ENCODE results near the gene CDK18. TPM values are rescaled to one million over a fixed set of nuclear protein-coding genes. Genes with fewer than 3 reads are reported as not detected.

Gene CDK18
- total RNA-seq, 1 donor from 2014 or later = 26.4 TPM

DNA sequence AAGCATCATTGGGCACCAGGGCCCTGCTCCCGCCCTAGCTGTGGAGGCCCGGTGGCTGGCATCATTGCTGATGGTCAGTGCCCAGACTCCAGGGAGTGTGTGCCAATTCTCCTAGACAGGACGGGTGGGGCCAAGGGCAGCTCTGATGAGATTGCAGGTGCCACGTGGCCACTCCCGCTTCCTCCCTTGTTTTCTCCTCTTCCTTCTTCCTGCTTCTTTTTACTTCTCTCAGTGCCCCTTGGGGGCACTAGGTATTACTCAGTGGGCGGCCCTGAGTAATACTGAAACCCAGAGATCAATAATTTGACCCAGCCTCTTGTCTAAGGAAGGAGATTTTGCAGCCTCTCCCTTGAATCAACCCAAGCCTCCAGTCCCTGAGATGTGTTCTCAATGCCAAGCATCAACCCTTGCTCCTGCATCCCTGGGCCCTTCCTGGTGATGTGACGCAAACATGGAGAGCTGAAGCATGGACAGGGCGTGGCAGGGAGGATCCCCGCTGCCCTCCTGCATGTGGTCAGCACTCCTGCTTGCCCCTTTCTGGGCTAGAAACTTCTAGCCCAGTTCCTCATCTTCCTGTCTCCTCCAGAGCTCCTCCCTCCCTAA lies 32.4 kb downstream of the CDK18 start:
- Mint-ChIP-seq H3K27me3 (ENCODE audit: low read depth) (peaks cover 23% of the 10 kb centered on the region), H3K4me1 (no peaks in the 10 kb centered on the region), H3K27ac (ENCODE audit: unreplicated experiment) (no peak overlapping the region)

GRCh38 chr1:205537386-205538018 lies 33.0 kb downstream of the CDK18 start:
- H3K27ac Mint-ChIP-seq (ENCODE audit: unreplicated experiment) = peak overlapping the region; percentile 81
- TF ChIP-seq, protein P1, sequence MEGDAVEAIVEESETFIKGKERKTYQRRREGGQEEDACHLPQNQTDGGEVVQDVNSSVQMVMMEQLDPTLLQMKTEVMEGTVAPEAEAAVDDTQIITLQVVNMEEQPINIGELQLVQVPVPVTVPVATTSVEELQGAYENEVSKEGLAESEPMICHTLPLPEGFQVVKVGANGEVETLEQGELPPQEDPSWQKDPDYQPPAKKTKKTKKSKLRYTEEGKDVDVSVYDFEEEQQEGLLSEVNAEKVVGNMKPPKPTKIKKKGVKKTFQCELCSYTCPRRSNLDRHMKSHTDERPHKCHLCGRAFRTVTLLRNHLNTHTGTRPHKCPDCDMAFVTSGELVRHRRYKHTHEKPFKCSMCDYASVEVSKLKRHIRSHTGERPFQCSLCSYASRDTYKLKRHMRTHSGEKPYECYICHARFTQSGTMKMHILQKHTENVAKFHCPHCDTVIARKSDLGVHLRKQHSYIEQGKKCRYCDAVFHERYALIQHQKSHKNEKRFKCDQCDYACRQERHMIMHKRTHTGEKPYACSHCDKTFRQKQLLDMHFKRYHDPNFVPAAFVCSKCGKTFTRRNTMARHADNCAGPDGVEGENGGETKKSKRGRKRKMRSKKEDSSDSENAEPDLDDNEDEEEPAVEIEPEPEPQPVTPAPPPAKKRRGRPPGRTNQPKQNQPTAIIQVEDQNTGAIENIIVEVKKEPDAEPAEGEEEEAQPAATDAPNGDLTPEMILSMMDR (conservative IDR thresholded peaks at IDR 0.05) = no peak
- no peaks in the 10 kb centered on the region for H3K4me1 Mint-ChIP-seq
- peaks cover 29% of the 10 kb centered on the region for H3K27me3 Mint-ChIP-seq (ENCODE audit: low read depth)
- no peaks in the 10 kb centered on the region for H3K36me3 Mint-ChIP-seq (ENCODE audit: low read depth)
- H3K4me3 Mint-ChIP-seq = no peak overlapping the region
- no peaks in the 10 kb centered on the region for H3K9me3 Mint-ChIP-seq
- DNase-seq (ENCODE audit: low read depth, low spot score) = no peak

More for the DNA sequence above, 32.4 kb downstream of the CDK18 start:
- H3K36me3 Mint-ChIP-seq (ENCODE audit: low read depth) = no peaks in the 10 kb centered on the region
- DNase-seq (ENCODE audit: low read depth, low spot score) = no peak
- TF ChIP-seq, protein P1 (conservative IDR thresholded peaks at IDR 0.05) = no peak
- no peak overlapping the region for H3K4me3 Mint-ChIP-seq
- H3K9me3 Mint-ChIP-seq = no peaks in the 10 kb centered on the region

DNA sequence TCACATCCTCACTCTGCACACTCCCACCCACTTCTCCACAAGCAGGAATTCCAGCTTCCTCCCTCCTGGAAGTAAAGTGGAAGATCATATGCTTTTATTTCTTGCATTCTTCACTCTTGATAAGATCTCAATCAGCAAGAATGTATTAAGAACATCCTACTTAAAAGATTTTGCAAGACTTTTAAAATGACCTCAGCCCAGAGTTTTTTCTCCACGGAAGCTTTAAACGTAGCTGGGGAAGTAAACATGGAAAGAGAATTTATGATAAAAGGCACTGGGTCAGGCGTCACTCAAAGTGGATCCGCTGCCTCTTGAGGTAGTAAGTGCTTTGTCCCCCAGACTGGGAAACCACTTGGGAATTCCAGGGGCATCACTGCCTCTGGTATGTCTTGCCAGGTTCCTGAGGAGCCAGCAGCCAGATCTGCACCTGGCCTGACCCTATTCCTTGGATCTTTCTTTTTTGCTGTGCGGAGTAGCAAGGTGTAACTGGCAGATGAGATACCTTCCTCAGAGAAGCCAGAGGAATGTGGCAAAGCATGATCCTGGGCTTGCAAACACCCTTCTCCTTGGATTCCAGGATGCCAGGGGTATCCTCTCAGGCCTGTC lies 33.9 kb downstream of the CDK18 start:
- H3K36me3 Mint-ChIP-seq (ENCODE audit: low read depth) = no peaks in the 10 kb centered on the region
- no peak for DNase-seq (ENCODE audit: low read depth, low spot score)
- H3K27ac Mint-ChIP-seq (ENCODE audit: unreplicated experiment) = no peak overlapping the region
- peaks cover 3% of the 10 kb centered on the region for H3K4me1 Mint-ChIP-seq
- no peaks in the 10 kb centered on the region for H3K9me3 Mint-ChIP-seq
- H3K4me3 Mint-ChIP-seq = no peak overlapping the region
- peaks cover 29% of the 10 kb centered on the region for H3K27me3 Mint-ChIP-seq (ENCODE audit: low read depth)
- TF ChIP-seq, protein P1 (conservative IDR thresholded peaks at IDR 0.05) = no peak

GRCh38 chr1:205541161-205541886 lies 36.9 kb downstream of the CDK18 start:
- peaks cover 14% of the 10 kb centered on the region for H3K4me1 Mint-ChIP-seq
- DNase-seq (ENCODE audit: low read depth, low spot score) = no peak

GRCh38 chr1:205542367-205542766 lies 37.9 kb downstream of the CDK18 start:
- H3K9me3 Mint-ChIP-seq = no peaks in the 10 kb centered on the region
- no peak for DNase-seq (ENCODE audit: low read depth, low spot score)
- H3K4me1 Mint-ChIP-seq = peaks cover 14% of the 10 kb centered on the region
- TF ChIP-seq, protein P1 (conservative IDR thresholded peaks at IDR 0.05) = no peak
- no peaks in the 10 kb centered on the region for H3K36me3 Mint-ChIP-seq (ENCODE audit: low read depth)
- no peak overlapping the region for H3K4me3 Mint-ChIP-seq
- H3K27me3 Mint-ChIP-seq (ENCODE audit: low read depth) = peaks cover 29% of the 10 kb centered on the region
- no peak overlapping the region for H3K27ac Mint-ChIP-seq (ENCODE audit: unreplicated experiment)

More at GRCh38 chr1:205541161-205541886, 36.9 kb downstream of the CDK18 start:
- no peaks in the 10 kb centered on the region for H3K36me3 Mint-ChIP-seq (ENCODE audit: low read depth)
- H3K27me3 Mint-ChIP-seq (ENCODE audit: low read depth) = peaks cover 33% of the 10 kb centered on the region
- TF ChIP-seq, protein P1 (conservative IDR thresholded peaks at IDR 0.05) = no peak
- H3K27ac Mint-ChIP-seq (ENCODE audit: unreplicated experiment) = no peak overlapping the region
- H3K9me3 Mint-ChIP-seq = no peaks in the 10 kb centered on the region
- no peak overlapping the region for H3K4me3 Mint-ChIP-seq
